Left cardiac atrium (tissue), 4 donors: ENCODE results near the gene MPP1. TPM values are rescaled to one million over a fixed set of nuclear protein-coding genes. Genes with fewer than 3 reads are reported as not detected.
A peak's percentile ranks its signal among the peaks of the same experiment; 100 is the strongest.
"Not testable (repeated sequence)": the region's sequence is repeated elsewhere in the genome, so short reads cannot be mapped to it uniquely, and the experiment has no call there.

Experiments
- ATAC-seq, 2 donors: fragments of 200-7000 bp; cut with Tn5 transposase; one replicate each; pipeline ENCODE4 v1.9.1; 2020; ENCODE audit warnings: mild to moderate bottlenecking in 2 of 2, moderate library complexity in 2 of 2
- DNase-seq: peaks from one replicate; pipeline ENCODE4 v3.0.0-alpha.2; 2020
- intact Hi-C, 2 donors: fragments of 100-400 bp; cut with DNase I; formaldehyde crosslinking; loops; one replicate each; pipeline versions ENCODE4 v1.14.1 to v1.15.1; 2022 to 2023
- long read RNA-seq: library from polyadenylated mRNA; unstranded; transcript quantifications from one replicate; pipeline ENCODE4 v2.0.0, GENCODE V29; 2021
- total RNA-seq, 2 donors: library from RNA; stranded (reverse); fragmentation: NEBNext Ultra II Directional; extraction: Animal tissue kit (Norgen Biotek cat#: 25700); gene quantifications; one replicate each; pipeline ENCODE4 v1.2.1, GENCODE V29; 2021
- donor health status: DM: no; HTN: yes; CAD: no.
- donor health status: DM: no; HTN: yes; CAD: no; lungs with severe emphysema.
- donor health status: DM: yes; HTN: yes; CAD: no.
- donor health status: Dilated cardiomyopathy.

MPP1 gene
- total RNA-seq = 10 to 100 TPM; 36.1 to 40.0 TPM
- long read RNA-seq, transcript MPP1-202 (12 exons, 2,042 nt) = major isoform, 55 of 61 reads
- long read RNA-seq, partial matches to known transcripts = 1 of 61 reads
- long read RNA-seq, other reads (novel, unspliced or antisense) = 4 of 61 reads

GRCh38 chrX:154804957-154805695 is at the start of gene MPP1:
Gene MPP1, minus strand, starts transcription at chrX:154805485. Its CDS starts 112 bp downstream, at chrX:154805373.
- DNase-seq = peak; percentile 76
- ATAC-seq = peak; percentile 99 to 100
- intact Hi-C loops = no loop called here

GRCh38 chrX:154850957-154851611 is 45.8 kb upstream of the MPP1 start:
- ATAC-seq = no peak
- intact Hi-C loops = no loop called here

GRCh38 chrX:154840856-154841255 is 35.6 kb upstream of the MPP1 start:
- intact Hi-C loops = no loop called here
- no peak for ATAC-seq
- DNase-seq = no peak

More at GRCh38 chrX:154850957-154851611, 45.8 kb upstream of the MPP1 start:
- no peak for DNase-seq

GRCh38 chrX:154836163-154836562 is 30.9 kb upstream of the MPP1 start:
- ATAC-seq (no peak), DNase-seq (no peak)
- intact Hi-C loops = no loop called here

DNA sequence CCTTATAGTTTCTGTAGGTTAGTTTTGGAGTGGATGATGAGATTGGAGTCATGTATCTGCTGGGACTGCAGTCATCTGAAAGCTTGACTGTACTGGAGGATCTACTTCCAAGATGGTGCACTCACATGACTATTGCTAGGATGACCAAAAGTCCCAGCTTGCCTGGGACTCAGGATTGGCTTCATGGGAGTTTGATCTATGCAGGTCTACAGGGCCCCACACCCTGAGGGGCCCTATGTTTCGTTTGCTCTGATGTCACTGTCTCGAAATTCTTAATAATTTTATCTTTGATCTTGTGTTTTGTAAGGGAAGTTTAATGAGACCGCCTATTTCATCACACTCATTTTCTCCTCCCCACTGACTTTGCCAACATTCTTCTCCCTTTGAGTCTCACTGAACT is 29.3 kb upstream of the MPP1 start, which contains the start of gene SMIM9:
Gene SMIM9 (minus strand): TSS at position 101 of the 400 bp plus-strand sequence. CDS start 3,806 bp downstream, outside the sequence.
- intact Hi-C loops = no loop called here
- ATAC-seq = no peak
- DNase-seq = no peak

GRCh38 chrX:154833746-154834274 is 28.5 kb upstream of the MPP1 start:
- ATAC-seq (no peak), DNase-seq (no peak)
- intact Hi-C loops = no loop called here

GRCh38 chrX:154829926-154830442 is 24.7 kb upstream of the MPP1 start:
- intact Hi-C loops = no loop called here
- ATAC-seq (no peak), DNase-seq (no peak)

GRCh38 chrX:154829134-154829533 is 23.8 kb upstream of the MPP1 start:
- ATAC-seq (no peak), DNase-seq (no peak)
- intact Hi-C loops = no loop called here

DNA sequence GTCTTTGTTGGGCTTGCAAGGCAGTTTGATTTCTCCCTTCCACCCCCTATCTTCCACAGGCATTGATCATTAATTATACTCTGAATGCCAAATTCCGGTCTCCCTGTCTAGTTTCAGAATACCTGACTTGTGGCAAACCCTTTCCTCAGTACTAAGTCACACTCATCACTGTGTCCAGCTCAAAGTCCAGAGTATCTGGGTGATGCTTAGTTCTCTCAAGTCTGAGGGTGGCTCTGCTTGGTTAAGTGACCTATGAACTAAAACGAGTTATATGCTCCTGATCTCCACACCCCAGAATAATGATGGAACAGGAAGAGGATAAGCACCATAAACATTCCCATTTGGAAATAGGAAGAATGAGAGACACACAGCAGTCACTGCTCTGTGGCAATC is 22.7 kb upstream of the MPP1 start:
- no peak for ATAC-seq
- no peak for DNase-seq
- intact Hi-C loops = no loop called here

DNA sequence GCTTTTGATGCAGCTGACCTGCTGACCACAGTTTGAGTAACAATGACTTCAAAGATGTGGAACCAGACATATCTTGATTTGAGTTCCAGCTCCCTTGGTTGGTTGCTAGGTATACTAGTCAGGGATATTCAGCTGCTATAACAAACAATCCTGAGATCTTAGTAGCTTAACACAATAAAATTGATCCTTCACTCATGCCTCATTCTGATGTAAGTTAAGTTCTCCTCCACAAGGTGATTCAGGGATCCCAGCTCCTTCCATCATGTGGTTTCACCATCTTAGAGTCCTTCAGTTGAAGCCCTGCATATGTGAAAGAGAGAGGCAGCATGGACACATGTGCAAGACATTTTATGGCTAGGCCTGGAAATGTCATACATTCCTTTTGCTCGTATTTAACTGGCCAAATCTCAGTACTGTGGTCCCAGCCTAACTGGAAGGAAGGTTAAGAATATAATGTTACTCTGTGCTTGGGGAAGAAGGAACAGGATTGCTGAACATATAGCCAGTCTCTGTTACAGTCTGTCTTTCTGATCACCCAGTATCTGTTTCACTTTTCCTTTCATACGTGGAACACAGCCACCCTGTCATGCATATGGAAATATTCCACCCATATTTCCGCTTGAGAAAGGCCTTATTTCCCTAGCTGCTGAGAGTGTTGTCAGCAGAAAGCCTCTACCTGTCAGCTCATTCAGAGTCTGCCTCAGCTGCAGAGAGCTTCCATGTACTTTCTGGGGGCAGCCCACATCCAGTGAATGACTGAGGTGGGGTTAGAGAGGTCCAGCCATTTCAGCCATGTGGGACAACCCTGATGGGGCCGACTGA is 22.1 kb upstream of the MPP1 start:
- DNase-seq = no peak
- no peak for ATAC-seq
- intact Hi-C loops = no loop called here

DNA sequence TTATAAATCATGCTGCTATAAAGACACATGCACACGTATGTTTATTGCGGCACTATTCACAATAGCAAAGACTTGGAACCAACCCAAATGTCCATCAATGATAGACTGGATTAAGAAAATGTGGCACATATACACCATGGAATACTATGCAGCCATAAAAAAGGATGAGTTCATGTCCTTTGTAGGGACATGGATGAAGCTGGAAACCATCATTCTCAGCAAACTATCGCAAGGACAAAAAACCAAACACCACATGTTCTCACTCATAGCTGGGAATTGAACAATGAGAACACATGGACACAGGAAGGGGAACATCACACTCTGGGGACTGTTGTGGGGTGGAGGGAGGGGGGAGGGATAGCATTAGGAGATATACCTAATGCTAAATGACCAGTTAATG is 20.3 kb upstream of the MPP1 start:
- ATAC-seq, intact Hi-C loops, DNase-seq: not testable (repeated sequence)

- DNase-seq = no peak
- ATAC-seq = no peak
- intact Hi-C loops = no loop called here
Observed at GRCh38 chrX:154824638-154825037, 19.4 kb upstream of the MPP1 start.

DNA sequence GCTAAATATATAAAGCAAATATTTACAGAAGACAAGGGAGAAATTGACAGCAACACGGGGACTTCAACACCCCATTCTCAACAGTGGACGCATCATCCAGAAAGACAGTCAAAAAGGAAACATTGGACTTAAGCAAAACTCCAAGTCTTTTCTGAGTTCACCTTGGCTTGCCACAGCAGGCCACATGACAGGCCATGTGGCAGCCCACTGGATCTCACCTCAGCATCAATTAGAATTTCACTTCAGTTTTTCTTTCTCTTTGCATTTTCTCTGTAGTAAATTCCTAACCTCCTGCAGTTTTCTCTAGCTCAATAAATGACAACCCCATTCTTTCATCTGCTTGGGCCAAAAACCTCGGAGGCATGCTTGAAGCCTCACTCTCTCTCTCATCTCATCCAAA is 16.7 kb upstream of the MPP1 start:
- intact Hi-C loops = no loop called here
- DNase-seq (no peak), ATAC-seq (no peak)

GRCh38 chrX:154821523-154821922 is 16.2 kb upstream of the MPP1 start:
- intact Hi-C loops = no loop called here
- no peak for DNase-seq
- ATAC-seq = no peak

GRCh38 chrX:154819771-154820341 is 14.6 kb upstream of the MPP1 start:
- ATAC-seq (no peak), DNase-seq (no peak)
- intact Hi-C loops = no loop called here

DNA sequence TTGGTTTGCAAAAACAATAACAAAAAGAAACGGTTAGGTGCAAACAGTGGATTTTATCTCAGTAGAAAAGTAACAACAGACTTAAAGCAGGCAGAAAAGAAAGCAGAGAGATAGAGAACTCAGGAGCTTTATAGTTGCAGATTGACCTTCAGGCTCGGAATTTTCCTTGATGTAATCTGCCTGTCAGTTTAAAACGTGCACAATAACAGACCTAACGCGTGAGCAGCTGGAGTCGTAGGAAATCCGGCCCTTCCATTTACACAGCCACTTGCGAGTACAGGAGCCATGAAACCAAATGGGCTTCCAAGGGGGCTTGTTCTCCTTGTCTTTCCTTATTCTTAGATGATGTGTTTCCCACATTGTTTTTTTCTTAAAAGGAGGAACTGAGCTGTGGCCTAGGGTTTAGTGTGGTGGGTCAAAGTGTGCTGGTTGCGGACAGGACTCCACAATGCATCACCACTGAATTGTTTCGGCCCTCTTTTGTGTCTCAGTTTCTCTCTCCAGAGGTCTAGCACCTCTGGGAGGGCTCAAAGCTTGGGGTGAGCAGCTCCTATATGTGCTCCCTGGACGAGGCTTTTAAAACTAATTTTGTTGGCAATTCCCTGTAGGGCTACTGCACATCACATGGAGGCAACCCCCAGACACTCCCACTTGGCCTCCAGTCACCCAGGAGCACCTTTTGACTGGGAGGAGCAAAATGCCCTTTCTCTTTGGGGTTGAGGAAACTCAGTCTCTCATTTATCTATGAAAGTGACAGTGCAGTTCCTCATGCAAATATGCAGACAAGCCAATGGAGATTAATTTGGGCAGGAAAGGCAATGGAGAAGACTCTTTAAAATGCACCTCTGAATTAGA is 13.9 kb upstream of the MPP1 start:
- ATAC-seq (no peak), DNase-seq (no peak)
- intact Hi-C loops = no loop called here

- ATAC-seq, DNase-seq, intact Hi-C loops: not testable (repeated sequence)
Observed at GRCh38 chrX:154817048-154817618, 11.8 kb upstream of the MPP1 start.
